Measurements from ENCODE around the gene XPO6.

DNA sequence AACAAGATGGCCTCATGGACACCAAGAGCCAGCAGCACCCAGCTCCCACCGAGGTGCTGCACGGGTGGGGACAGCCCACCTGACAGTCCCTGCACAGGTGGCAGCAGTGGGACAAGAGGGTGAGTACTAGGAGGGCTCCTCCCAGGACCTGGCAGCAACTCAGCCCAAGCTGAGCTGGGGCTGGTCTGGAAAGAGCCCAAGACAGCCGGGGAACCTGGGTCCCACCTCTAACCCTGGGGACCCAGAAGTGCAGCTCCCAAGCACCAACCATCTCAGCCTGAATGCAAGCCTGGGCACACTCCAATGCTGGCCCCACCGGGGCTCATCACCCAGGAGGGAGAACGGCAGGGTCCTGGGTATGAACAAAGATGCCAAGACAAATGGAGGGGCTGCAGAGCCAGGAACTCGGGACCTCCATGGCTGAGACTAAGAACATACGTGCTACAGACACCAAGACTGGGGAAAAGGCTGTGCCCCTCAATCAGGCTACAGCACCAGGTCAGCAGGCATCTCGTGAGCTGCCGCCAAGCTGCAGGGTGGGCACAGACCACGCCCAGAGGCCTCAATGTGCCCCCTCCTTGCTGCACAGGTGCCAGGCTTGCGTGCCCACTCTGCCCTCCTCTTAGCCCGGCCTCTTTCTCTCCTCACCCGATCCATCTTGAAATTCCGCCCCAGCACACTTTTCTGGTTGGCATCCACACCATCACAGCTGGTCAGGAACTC is 110.8 kb downstream of the XPO6 start:
- TF ChIP-seq POLR2A (IDR thresholded peaks at IDR 0.05), result no peak
- TF ChIP-seq, protein P1, sequence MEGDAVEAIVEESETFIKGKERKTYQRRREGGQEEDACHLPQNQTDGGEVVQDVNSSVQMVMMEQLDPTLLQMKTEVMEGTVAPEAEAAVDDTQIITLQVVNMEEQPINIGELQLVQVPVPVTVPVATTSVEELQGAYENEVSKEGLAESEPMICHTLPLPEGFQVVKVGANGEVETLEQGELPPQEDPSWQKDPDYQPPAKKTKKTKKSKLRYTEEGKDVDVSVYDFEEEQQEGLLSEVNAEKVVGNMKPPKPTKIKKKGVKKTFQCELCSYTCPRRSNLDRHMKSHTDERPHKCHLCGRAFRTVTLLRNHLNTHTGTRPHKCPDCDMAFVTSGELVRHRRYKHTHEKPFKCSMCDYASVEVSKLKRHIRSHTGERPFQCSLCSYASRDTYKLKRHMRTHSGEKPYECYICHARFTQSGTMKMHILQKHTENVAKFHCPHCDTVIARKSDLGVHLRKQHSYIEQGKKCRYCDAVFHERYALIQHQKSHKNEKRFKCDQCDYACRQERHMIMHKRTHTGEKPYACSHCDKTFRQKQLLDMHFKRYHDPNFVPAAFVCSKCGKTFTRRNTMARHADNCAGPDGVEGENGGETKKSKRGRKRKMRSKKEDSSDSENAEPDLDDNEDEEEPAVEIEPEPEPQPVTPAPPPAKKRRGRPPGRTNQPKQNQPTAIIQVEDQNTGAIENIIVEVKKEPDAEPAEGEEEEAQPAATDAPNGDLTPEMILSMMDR (IDR thresholded peaks at IDR 0.05), result no peak
